Parathyroid adenoma (tissue), 2 donors: ENCODE data around the gene PRKRIP1.
"Not testable (repeated sequence)": the region's sequence is repeated elsewhere in the genome, so short reads cannot be mapped to it uniquely, and the experiment has no call there.

ENCODE experiments used
- H2AFZ ChIP-seq: fragments of 300-600 bp; sonication (generic); one replicate; pipeline ENCODE4 v1.7.0; 2017; ENCODE audit warnings: antibody characterized with exemption, mild to moderate bottlenecking
- H3K27ac ChIP-seq: fragments of 300-600 bp; sonication (generic); one replicate; pipeline ENCODE4 v1.7.0; 2017
- H3K27me3 ChIP-seq: fragments of 300-600 bp; sonication (generic); one replicate; pipeline ENCODE4 v1.7.0; 2017; ENCODE audit warnings: low read length; ENCODE audit not compliant: control insufficient read depth, insufficient read depth
- H3K36me3 ChIP-seq: fragments of 300-600 bp; sonication (generic); one replicate; pipeline ENCODE4 v1.7.0; 2017; ENCODE audit warnings: low read length; ENCODE audit not compliant: control insufficient read depth, insufficient read depth
- H3K4me1 ChIP-seq: fragments of 300-600 bp; sonication (generic); one replicate; pipeline ENCODE4 v1.7.0; 2017; ENCODE audit warnings: control low read depth
- H3K4me2 ChIP-seq: fragments of 300-600 bp; sonication (generic); one replicate; pipeline ENCODE4 v1.7.0; 2017; ENCODE audit warnings: low read length
- H3K4me3 ChIP-seq: fragments of 300-600 bp; sonication (generic); one replicate; pipeline ENCODE4 v1.7.0; 2017; ENCODE audit warnings: low read depth, low read length
- H3K79me2 ChIP-seq: fragments of 300-600 bp; sonication (generic); one replicate; pipeline ENCODE4 v1.7.0; 2017; ENCODE audit warnings: control low read depth
- H3K9ac ChIP-seq: fragments of 300-600 bp; sonication (generic); one replicate; pipeline ENCODE4 v1.7.0; 2017; ENCODE audit warnings: mild to moderate bottlenecking
- H3K9me3 ChIP-seq: fragments of 300-600 bp; sonication (generic); one replicate; pipeline ENCODE4 v1.7.0; 2017; ENCODE audit warnings: low read length; ENCODE audit not compliant: control insufficient read depth
- TF ChIP-seq, protein P1 (sequence below): fragments of 300-600 bp; sonication (generic); IDR thresholded peaks from one replicate; pipeline ENCODE4 v1.7.0; 2017; ENCODE audit warnings: antibody characterized with exemption, mild to moderate bottlenecking
- donor health status: primary hyperparathyroidism.

Gene PRKRIP1, protein sequence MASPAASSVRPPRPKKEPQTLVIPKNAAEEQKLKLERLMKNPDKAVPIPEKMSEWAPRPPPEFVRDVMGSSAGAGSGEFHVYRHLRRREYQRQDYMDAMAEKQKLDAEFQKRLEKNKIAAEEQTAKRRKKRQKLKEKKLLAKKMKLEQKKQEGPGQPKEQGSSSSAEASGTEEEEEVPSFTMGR

DNA sequence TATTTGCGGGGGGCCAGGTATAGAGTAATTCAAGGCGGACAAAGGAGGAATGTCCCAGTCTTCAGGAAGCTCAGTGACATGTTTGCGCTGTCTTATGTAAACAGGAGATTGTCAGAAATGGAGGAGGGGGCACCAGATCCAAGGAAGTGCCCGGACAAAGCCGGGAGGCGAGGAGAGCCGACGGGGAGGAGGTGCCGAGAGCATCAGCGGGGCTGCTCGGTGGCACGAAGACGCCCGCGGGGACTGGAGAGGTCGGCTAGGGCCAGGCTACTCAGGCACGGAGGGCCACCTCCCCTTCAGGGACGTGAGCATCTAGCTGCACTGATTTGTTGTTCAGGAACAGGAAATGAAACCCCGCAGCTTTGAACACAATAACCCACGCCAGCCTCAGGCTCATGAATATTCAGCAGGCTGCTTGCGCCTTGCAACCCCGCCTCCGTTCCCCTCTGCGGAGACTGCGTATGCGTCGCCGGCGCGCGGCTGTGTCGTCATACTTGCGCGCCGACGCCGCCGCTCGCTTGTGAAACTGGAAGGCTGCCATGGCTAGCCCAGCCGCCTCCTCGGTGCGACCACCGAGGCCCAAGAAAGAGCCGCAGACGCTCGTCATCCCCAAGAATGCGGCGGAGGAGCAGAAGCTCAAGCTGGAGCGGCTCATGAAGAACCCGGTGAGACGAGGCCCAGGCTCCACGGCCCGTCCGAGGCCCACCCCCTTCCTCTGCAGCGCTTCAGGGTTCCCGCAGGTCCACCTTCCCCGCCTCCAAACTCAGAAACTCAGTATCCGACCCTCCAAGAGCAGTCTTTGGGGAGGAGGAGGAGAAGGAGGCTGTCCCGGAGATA, at the start of gene PRKRIP1:
TSS of gene PRKRIP1 (plus strand) at position 491 of the 837 bp plus-strand sequence. CDS start at position 540, 49 bp downstream.
- Histone ChIP-seq H2AFZ (peak within 1 kb of the TSS; percentile 92), H3K4me1 (peaks cover 12% of the 10 kb centered on the region), H3K9ac (peak within 1 kb of the TSS; percentile 25), H3K79me2 (peaks cover 23% of the 10 kb centered on the region), H3K4me2 (peak within 1 kb of the TSS; percentile 99), H3K4me3 (peak within 1 kb of the TSS; percentile 95), H3K9me3 (no peaks in the 10 kb centered on the region), H3K27ac (peak within 1 kb of the TSS; percentile 84), H3K27me3 (no peaks in the 10 kb centered on the region), H3K36me3 (no peaks in the 10 kb centered on the region)
- TF ChIP-seq, protein P1, sequence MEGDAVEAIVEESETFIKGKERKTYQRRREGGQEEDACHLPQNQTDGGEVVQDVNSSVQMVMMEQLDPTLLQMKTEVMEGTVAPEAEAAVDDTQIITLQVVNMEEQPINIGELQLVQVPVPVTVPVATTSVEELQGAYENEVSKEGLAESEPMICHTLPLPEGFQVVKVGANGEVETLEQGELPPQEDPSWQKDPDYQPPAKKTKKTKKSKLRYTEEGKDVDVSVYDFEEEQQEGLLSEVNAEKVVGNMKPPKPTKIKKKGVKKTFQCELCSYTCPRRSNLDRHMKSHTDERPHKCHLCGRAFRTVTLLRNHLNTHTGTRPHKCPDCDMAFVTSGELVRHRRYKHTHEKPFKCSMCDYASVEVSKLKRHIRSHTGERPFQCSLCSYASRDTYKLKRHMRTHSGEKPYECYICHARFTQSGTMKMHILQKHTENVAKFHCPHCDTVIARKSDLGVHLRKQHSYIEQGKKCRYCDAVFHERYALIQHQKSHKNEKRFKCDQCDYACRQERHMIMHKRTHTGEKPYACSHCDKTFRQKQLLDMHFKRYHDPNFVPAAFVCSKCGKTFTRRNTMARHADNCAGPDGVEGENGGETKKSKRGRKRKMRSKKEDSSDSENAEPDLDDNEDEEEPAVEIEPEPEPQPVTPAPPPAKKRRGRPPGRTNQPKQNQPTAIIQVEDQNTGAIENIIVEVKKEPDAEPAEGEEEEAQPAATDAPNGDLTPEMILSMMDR = no peak

DNA sequence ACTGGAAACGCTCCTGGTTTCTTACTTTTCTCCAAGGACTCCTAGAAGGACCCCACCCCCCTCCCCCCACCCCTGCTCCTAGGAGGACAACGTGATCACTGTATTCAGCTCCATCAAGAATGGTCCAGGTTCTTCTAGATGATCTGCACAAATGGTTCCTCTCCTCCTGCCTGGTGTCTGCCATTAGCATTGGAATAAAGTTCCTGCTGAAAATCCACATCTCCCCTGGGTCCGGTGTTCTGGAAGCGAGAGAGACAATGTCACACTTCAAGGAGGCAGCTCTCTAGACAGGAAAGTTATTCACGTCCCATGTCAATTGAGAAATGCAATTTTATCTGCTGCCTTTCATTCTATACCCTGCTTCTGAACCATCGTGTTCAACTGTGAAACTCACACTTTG, 49.2 kb upstream of the PRKRIP1 start:
- H3K4me2 ChIP-seq, H3K4me3 ChIP-seq, H3K36me3 ChIP-seq, H3K27me3 ChIP-seq, H3K9ac ChIP-seq, H3K27ac ChIP-seq, H3K9me3 ChIP-seq, H3K4me1 ChIP-seq, H3K79me2 ChIP-seq, H2AFZ ChIP-seq: not testable (repeated sequence)

DNA sequence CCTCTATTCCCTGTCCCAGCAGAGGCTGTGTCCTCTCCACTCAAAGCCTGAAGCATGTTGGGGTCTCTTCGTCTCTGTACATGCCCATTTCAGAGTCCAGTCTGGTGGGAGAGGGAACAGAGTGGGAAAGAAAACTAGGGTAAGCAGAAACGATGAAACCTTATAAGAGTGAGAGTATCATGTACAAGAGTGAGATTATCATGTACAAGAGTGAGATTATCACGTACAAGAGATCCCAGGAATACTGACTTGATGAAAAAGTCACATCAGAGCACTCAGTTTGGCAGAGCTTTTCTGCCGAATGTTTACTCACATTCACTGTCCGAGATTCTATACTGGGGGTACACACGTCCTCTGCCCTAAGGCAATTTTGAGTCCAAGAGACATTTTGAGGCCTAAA, 39.8 kb upstream of the PRKRIP1 start, which contains the start of gene SPDYE6:
TSS of gene SPDYE6 (minus strand) at position 101 of the 400 bp plus-strand sequence. CDS start 421 bp downstream, outside the sequence.
- H3K36me3 ChIP-seq, H3K4me3 ChIP-seq, H3K79me2 ChIP-seq, H3K4me1 ChIP-seq, H2AFZ ChIP-seq, H3K9ac ChIP-seq, H3K9me3 ChIP-seq, H3K4me2 ChIP-seq, H3K27ac ChIP-seq, H3K27me3 ChIP-seq: not testable (repeated sequence)

DNA sequence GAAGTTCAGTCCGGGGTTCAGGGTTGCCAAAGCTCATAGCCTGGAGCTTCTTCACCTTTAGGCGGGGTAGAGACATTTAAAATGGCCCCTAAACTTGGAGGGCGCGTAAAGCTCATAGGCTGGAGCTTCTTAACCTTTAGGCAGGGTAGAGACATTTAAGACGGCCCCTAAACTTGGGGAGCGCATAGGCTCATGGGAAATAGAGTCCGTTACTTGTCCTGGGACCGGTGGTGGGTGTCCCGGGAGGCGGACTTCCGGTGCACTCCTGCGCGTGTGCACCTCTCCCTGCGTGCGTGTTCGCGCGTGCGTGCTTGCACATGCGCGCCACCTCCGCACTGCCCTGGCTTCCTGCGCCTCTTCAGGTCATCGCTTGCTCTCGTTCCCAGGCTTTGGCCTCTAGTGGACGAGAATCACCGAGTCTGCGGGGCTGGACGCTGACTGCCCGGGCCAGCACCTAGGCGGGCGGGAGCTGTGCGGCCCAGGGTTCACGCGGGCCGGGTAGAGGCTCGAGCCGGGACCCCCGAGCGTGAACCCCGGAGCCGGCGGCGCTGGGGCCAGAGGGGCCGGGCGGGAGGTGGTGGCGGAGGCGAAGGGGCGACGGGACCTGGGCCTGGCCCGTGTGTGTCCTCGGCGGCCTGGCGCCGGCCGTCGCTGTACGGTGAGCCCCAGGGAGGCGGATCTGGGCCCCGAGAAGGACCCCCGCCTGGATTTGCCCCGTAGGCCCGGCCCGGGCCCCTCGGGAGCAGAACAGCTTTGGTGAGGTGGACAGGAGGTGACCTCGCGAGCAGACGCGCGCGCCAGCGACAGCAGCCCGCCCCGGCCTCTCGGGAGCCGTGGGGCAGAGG, 32.4 kb upstream of the PRKRIP1 start:
- H3K9me3 ChIP-seq, H3K27me3 ChIP-seq, H3K4me1 ChIP-seq, H3K79me2 ChIP-seq, H3K36me3 ChIP-seq: not testable (repeated sequence)
- Histone ChIP-seq H3K9ac (peak overlapping the region; percentile 75), H3K4me3 (peak overlapping the region; percentile 78), H3K27ac (peak overlapping the region; percentile 78), H2AFZ (peak overlapping the region; percentile 92), H3K4me2 (peak overlapping the region; percentile 84)

DNA sequence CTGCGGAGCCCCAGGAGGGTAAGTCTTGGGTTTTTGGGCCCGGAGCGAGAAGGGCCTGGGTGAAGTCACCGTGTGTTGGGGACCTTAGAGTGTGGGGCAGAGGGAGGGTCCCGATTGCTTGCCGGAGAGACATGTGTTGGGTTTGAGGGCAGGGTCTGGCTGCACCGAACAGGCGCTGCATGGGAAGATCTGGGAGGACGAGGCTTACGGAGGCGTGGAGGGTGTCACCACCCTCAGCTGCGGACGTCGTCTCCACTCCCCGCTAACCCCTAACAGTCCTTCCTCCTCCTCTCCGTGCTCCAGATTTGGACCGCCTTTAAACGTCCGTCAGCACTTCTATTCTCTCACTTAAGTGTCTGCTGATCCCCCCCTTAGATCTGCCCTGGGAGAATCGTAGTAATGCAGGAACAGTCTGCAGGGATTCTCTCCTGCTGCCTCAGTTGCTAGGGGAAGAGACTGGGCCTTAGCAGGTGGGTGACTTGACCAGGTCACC, 31.7 kb upstream of the PRKRIP1 start:
- H3K27me3 ChIP-seq, H3K4me1 ChIP-seq, H3K36me3 ChIP-seq, H3K9me3 ChIP-seq, H3K9ac ChIP-seq, H3K79me2 ChIP-seq: not testable (repeated sequence)
- Histone ChIP-seq H2AFZ (peak overlapping the region; percentile 92), H3K4me3 (peak overlapping the region; percentile 78), H3K27ac (peak overlapping the region; percentile 78), H3K4me2 (peak overlapping the region; percentile 53)

DNA sequence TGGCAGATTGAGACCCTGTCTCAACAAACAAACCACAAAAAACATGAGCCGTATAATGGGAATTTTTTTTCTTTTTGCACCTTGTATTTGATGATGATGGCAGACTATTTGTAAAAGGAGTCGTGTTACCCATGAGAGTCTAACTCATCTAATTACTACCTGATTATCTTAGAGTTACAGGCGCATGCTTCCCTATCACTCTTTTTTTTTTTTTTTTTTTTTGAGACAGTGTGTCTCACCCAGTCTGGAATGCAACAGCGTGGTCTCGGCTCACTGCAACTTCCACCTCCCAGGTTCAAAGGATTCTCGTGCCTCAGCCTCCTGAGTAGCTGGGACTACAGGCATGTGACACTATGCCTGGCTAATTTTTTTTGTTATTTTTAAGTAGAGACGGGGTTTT, 30.8 kb upstream of the PRKRIP1 start:
- H3K9me3 ChIP-seq, H3K9ac ChIP-seq, H3K27me3 ChIP-seq, H3K36me3 ChIP-seq, H3K4me2 ChIP-seq, H3K79me2 ChIP-seq, H3K4me1 ChIP-seq, H3K27ac ChIP-seq, H2AFZ ChIP-seq, H3K4me3 ChIP-seq: not testable (repeated sequence)

DNA sequence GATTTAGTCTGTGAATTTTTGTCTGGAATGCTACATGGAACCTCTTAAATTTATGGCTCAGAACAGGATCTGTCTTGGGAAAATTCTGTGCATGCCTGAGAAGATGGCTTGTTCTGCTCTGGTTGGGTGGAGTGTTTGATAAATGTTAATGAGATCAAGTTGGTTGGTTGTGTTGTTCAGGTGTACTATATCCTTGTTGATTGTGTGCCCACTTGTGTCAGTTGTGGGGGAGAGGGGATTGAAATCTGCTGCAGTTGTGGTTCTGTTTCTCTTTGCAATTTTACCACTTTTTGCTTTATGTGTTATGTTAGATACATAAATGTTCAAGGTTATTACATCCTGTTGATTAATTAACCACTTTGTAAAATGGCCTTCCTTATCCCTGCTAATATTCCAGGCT, 26.1 kb upstream of the PRKRIP1 start:
- H3K9ac ChIP-seq, H3K4me2 ChIP-seq, H3K27me3 ChIP-seq, H3K9me3 ChIP-seq, H2AFZ ChIP-seq, H3K4me1 ChIP-seq, H3K27ac ChIP-seq, H3K4me3 ChIP-seq, H3K36me3 ChIP-seq: not testable (repeated sequence)
- H3K79me2 ChIP-seq = peaks cover 14% of the 10 kb centered on the region

DNA sequence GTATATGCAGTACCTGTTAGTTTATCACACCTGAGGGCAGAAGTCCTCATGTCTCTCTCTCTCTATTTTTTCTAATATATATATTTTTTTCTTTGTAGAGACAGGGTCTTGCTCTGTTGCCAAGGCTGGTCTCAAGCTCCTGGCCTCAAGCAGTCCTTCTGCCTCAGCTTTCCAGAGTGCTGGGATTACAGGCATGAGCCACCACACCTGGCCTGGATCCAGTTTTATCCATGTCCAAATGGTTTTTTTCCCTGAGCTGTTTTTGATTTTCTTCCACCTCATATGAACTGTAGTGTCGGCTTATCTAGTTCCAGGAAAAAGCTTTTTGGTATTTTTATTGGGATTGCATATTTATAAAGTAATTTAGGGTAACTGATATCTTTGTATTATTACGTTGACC, 23.4 kb upstream of the PRKRIP1 start:
- H3K36me3 ChIP-seq, H3K4me3 ChIP-seq: not testable (repeated sequence)

More for the DNA sequence above, 23.4 kb upstream of the PRKRIP1 start:
- H2AFZ ChIP-seq, H3K27me3 ChIP-seq, H3K4me1 ChIP-seq, H3K9ac ChIP-seq, H3K4me2 ChIP-seq, H3K9me3 ChIP-seq, H3K27ac ChIP-seq: not testable (repeated sequence)
- peaks cover 13% of the 10 kb centered on the region for H3K79me2 ChIP-seq
